ENCODE results near the gene BMAL1.

Gene BMAL1

GRCh38 chr11:13277768-13278608, at the start of gene BMAL1:
Gene BMAL1 (plus strand): TSS chr11:13277790. CDS start chr11:13354309, 76,519 bp downstream.
- peak; percentile 4 to 48 for DNase-seq (ENCODE audit: low read depth in 1 of 2, low spot score in 1 of 2)
- in situ Hi-C loops (cut with HindIII; ENCODE audit: low pct_unique_long_range_greater_than_20kb, low sequenced_read_pairs) = no loop called here
- no peak for TF ChIP-seq JUND (IDR thresholded peaks at IDR 0.05; ENCODE audit: low read depth)

- in situ Hi-C loops (cut with HindIII; ENCODE audit: low pct_unique_long_range_greater_than_20kb, low sequenced_read_pairs) = no loop called here
- TF ChIP-seq JUND (IDR thresholded peaks at IDR 0.05; ENCODE audit: low read depth) = no peak
- no peak for DNase-seq (ENCODE audit: low read depth in 1 of 2, low spot score in 1 of 2)
Observed at GRCh38 chr11:13228572-13228971, 49.0 kb upstream of the BMAL1 start.

- in situ Hi-C loops (cut with HindIII; ENCODE audit: low pct_unique_long_range_greater_than_20kb, low sequenced_read_pairs) = no loop called here
- TF ChIP-seq JUND (IDR thresholded peaks at IDR 0.05; ENCODE audit: low read depth) = no peak
- no peak for DNase-seq (ENCODE audit: low read depth in 1 of 2, low spot score in 1 of 2)
Observed at GRCh38 chr11:13229136-13229535, 48.5 kb upstream of the BMAL1 start.

- TF ChIP-seq JUND (IDR thresholded peaks at IDR 0.05; ENCODE audit: low read depth) = no peak
- in situ Hi-C loops (cut with HindIII; ENCODE audit: low pct_unique_long_range_greater_than_20kb, low sequenced_read_pairs) = no loop called here
- no peak for DNase-seq (ENCODE audit: low read depth in 1 of 2, low spot score in 1 of 2)
Observed at GRCh38 chr11:13229711-13230318, 47.8 kb upstream of the BMAL1 start.

- TF ChIP-seq JUND (IDR thresholded peaks at IDR 0.05; ENCODE audit: low read depth) = no peak
- in situ Hi-C loops (cut with HindIII; ENCODE audit: low pct_unique_long_range_greater_than_20kb, low sequenced_read_pairs) = no loop called here
- DNase-seq (ENCODE audit: low read depth in 1 of 2, low spot score in 1 of 2) = no peak
Observed at GRCh38 chr11:13233173-13233745, 44.3 kb upstream of the BMAL1 start.

- no peak for DNase-seq (ENCODE audit: low read depth in 1 of 2, low spot score in 1 of 2)
- TF ChIP-seq JUND (IDR thresholded peaks at IDR 0.05; ENCODE audit: low read depth) = no peak
- in situ Hi-C loops (cut with HindIII; ENCODE audit: low pct_unique_long_range_greater_than_20kb, low sequenced_read_pairs) = no loop called here
Observed at GRCh38 chr11:13235895-13236294, 41.7 kb upstream of the BMAL1 start.

GRCh38 chr11:13236626-13237025, 41.0 kb upstream of the BMAL1 start:
- no peak for DNase-seq (ENCODE audit: low read depth in 1 of 2, low spot score in 1 of 2)
- no peak for TF ChIP-seq JUND (IDR thresholded peaks at IDR 0.05; ENCODE audit: low read depth)
- in situ Hi-C loops (cut with HindIII; ENCODE audit: low pct_unique_long_range_greater_than_20kb, low sequenced_read_pairs) = no loop called here

- in situ Hi-C loops (cut with HindIII; ENCODE audit: low pct_unique_long_range_greater_than_20kb, low sequenced_read_pairs) = no loop called here
- no peak for DNase-seq (ENCODE audit: low read depth in 1 of 2, low spot score in 1 of 2)
- no peak for TF ChIP-seq JUND (IDR thresholded peaks at IDR 0.05; ENCODE audit: low read depth)
Observed at GRCh38 chr11:13237761-13238160, 39.8 kb upstream of the BMAL1 start.

GRCh38 chr11:13238879-13239514, 38.6 kb upstream of the BMAL1 start:
- in situ Hi-C loops (cut with HindIII; ENCODE audit: low pct_unique_long_range_greater_than_20kb, low sequenced_read_pairs) = no loop called here
- DNase-seq (ENCODE audit: low read depth in 1 of 2, low spot score in 1 of 2) = peak; percentile 7 to 47
- TF ChIP-seq JUND (IDR thresholded peaks at IDR 0.05; ENCODE audit: low read depth) = no peak

GRCh38 chr11:13242564-13242963, 35.0 kb upstream of the BMAL1 start:
- in situ Hi-C loops (cut with HindIII; ENCODE audit: low pct_unique_long_range_greater_than_20kb, low sequenced_read_pairs) = no loop called here
- DNase-seq (ENCODE audit: low read depth in 1 of 2, low spot score in 1 of 2) = no peak
- no peak for TF ChIP-seq JUND (IDR thresholded peaks at IDR 0.05; ENCODE audit: low read depth)

- TF ChIP-seq JUND (IDR thresholded peaks at IDR 0.05; ENCODE audit: low read depth) = no peak
- in situ Hi-C loops (cut with HindIII; ENCODE audit: low pct_unique_long_range_greater_than_20kb, low sequenced_read_pairs) = no loop called here
- DNase-seq (ENCODE audit: low read depth in 1 of 2, low spot score in 1 of 2) = no peak
Observed at GRCh38 chr11:13247606-13248296, 29.8 kb upstream of the BMAL1 start.

- DNase-seq (ENCODE audit: low read depth in 1 of 2, low spot score in 1 of 2) = no peak
- in situ Hi-C loops (cut with HindIII; ENCODE audit: low pct_unique_long_range_greater_than_20kb, low sequenced_read_pairs) = no loop called here
- TF ChIP-seq JUND (IDR thresholded peaks at IDR 0.05; ENCODE audit: low read depth) = no peak
Observed at GRCh38 chr11:13249177-13249576, 28.4 kb upstream of the BMAL1 start.
